Tibial artery (tissue), 4 donors: ENCODE measurements around the gene PPP1R1A.
A peak's percentile ranks its signal among the peaks of the same experiment; 100 is the strongest.

ENCODE experiments used
- DNase-seq, 2 donors: peaks; one replicate each; pipeline ENCODE4 v3.0.0-alpha.2; 2019
- H3K27ac ChIP-seq, 2 donors: fragments of 200-600 bp; sonication (generic) in 1 of 2; 1 replicate in 1 of 2; 2 replicates in 1 of 2; pipeline ENCODE4 v1.5.1; 2018 to 2019; ENCODE audit warnings: mild to moderate bottlenecking in 1 of 2
- H3K27me3 ChIP-seq, 2 donors: fragments of 200-600 bp; sonication (generic) in 1 of 2; one replicate each; pipeline versions ENCODE4 v1.5.1 to v1.6.0; 2016 to 2019
- H3K36me3 ChIP-seq, 3 donors: fragments of 200-600 bp; sonication (generic) in 2 of 3; one replicate each; pipeline ENCODE4 v1.5.1; 2016 to 2019; ENCODE audit warnings: mild to moderate bottlenecking in 2 of 3
- H3K4me1 ChIP-seq, 4 donors: fragments of 200-600 bp; sonication (generic) in 2 of 4; 1 replicate in 3 of 4; 2 replicates in 1 of 4; pipeline ENCODE4 v1.5.1; 2016 to 2019
- H3K4me3 ChIP-seq, 2 donors: fragments of 200-600 bp; sonication (generic) in 1 of 2; 1 replicate in 1 of 2; 2 replicates in 1 of 2; pipeline ENCODE4 v1.5.1; 2018 to 2019; ENCODE audit warnings: mild to moderate bottlenecking in 2 of 2
- H3K9me3 ChIP-seq, 3 donors: fragments of 200-600 bp; sonication (generic) in 1 of 3; one replicate each; pipeline ENCODE4 v1.5.1; 2016 to 2019
- CTCF ChIP-seq, 2 experiments: fragments of 200-600 bp in 1 of 2; fragments of 450-650 bp in 1 of 2; IDR thresholded peaks; one replicate each; pipeline ENCODE4 v1.5.1; 2017 to 2019; ENCODE audit warnings: antibody characterized with exemption in 2 of 2, mild to moderate bottlenecking in 1 of 2, moderate library complexity in 1 of 2
- intact Hi-C: fragments of 100-400 bp; cut with DNase I; formaldehyde crosslinking; loops from one replicate; pipeline ENCODE4 v1.15.0; 2023; ENCODE audit warnings: low total_unique reads

The PPP1R1A gene

GRCh38 chr12:54628186-54628846 lies 39.9 kb upstream of the PPP1R1A start:
- TF ChIP-seq CTCF (IDR thresholded peaks at IDR 0.05), result no peak
- intact Hi-C loops, result no loop called here
- DNase-seq, result no peak
- H3K27me3 ChIP-seq, result peaks cover 0 to 21% of the 10 kb centered on the region in 2 donors
- H3K4me1 ChIP-seq, result no peaks in the 10 kb centered on the region
- no peak overlapping the region for H3K4me3 ChIP-seq
- H3K36me3 ChIP-seq, result no peaks in the 10 kb centered on the region
- H3K27ac ChIP-seq, result no peak overlapping the region
- H3K9me3 ChIP-seq, result no peaks in the 10 kb centered on the region

GRCh38 chr12:54627304-54627703 lies 38.8 kb upstream of the PPP1R1A start:
- intact Hi-C loops, result no loop called here
- no peak overlapping the region for H3K4me3 ChIP-seq
- H3K4me1 ChIP-seq, result no peaks in the 10 kb centered on the region
- peaks cover 0 to 19% of the 10 kb centered on the region in 2 donors for H3K27me3 ChIP-seq
- no peak for TF ChIP-seq CTCF (IDR thresholded peaks at IDR 0.05)
- no peak for DNase-seq
- no peaks in the 10 kb centered on the region for H3K36me3 ChIP-seq
- no peak overlapping the region for H3K27ac ChIP-seq
- no peaks in the 10 kb centered on the region for H3K9me3 ChIP-seq

GRCh38 chr12:54625598-54625997 lies 37.1 kb upstream of the PPP1R1A start:
- DNase-seq, result no peak
- H3K27ac ChIP-seq, result no peak overlapping the region
- H3K27me3 ChIP-seq, result peaks cover 0 to 11% of the 10 kb centered on the region in 2 donors
- H3K4me1 ChIP-seq, result no peaks in the 10 kb centered on the region
- no peak for TF ChIP-seq CTCF (IDR thresholded peaks at IDR 0.05)
- H3K36me3 ChIP-seq, result no peaks in the 10 kb centered on the region
- H3K4me3 ChIP-seq, result no peak overlapping the region
- intact Hi-C loops, result no loop called here
- H3K9me3 ChIP-seq, result no peaks in the 10 kb centered on the region

GRCh38 chr12:54624315-54625279 lies 36.1 kb upstream of the PPP1R1A start:
- no peak overlapping the region for H3K27ac ChIP-seq
- H3K9me3 ChIP-seq, result no peaks in the 10 kb centered on the region
- H3K4me3 ChIP-seq, result no peak overlapping the region
- H3K36me3 ChIP-seq, result no peaks in the 10 kb centered on the region
- DNase-seq, result no peak
- peaks cover 0 to 11% of the 10 kb centered on the region in 2 donors for H3K27me3 ChIP-seq
- intact Hi-C loops, result no loop called here
- H3K4me1 ChIP-seq, result no peaks in the 10 kb centered on the region
- TF ChIP-seq CTCF (IDR thresholded peaks at IDR 0.05), result no peak

GRCh38 chr12:54622463-54623183 lies 34.2 kb upstream of the PPP1R1A start:
- H3K27ac ChIP-seq, result no peak overlapping the region

More at GRCh38 chr12:54622463-54623183, 34.2 kb upstream of the PPP1R1A start:
- TF ChIP-seq CTCF (IDR thresholded peaks at IDR 0.05), result peak in 1 of 2 experiments; percentile 7
- no peaks in the 10 kb centered on the region for H3K36me3 ChIP-seq
- no peak overlapping the region for H3K4me3 ChIP-seq
- H3K9me3 ChIP-seq, result no peaks in the 10 kb centered on the region
- DNase-seq, result no peak
- intact Hi-C loops, result no loop called here
- H3K4me1 ChIP-seq, result peaks cover 0 to 7% (median 0%) of the 10 kb centered on the region in 4 donors
- H3K27me3 ChIP-seq, result peaks cover 0 to 11% of the 10 kb centered on the region in 2 donors
